ENCODE results near the gene EFR3B. TPM values are rescaled to one million over a fixed set of nuclear protein-coding genes. Genes with fewer than 3 reads are reported as not detected.

Gene EFR3B
- total and polyA plus RNA-seq, 2 of the 13 experiments (the other 11 are each of a cell fraction or from before 2014, with no cell fraction given), result 0.42 TPM

DNA sequence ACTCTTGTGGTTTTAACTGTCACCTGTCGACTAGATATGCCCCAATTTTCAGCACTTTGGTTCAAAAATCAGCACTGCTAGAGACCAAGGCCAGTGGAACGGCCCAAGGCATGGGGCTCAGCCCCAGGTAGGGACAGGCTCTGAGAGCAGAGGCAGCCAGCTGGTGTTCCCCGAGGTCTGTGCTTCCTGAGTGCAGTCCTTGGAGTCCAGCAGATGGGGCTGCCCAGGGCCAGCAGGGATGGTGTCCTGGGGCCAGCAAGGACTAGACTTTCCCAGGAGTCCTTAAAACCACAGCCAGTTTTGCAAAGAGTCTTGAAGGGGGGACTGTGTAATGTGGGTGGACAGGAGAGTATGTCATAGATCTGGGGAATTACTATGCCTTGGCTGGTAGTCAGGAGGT is 70.2 kb downstream of the EFR3B start (continued):
- TF ChIP-seq ZNF572 (CRISPR knock-in tag; IDR thresholded peaks at IDR 0.05), result no peak
- TF ChIP-seq RBM22 (optimal IDR thresholded peaks at IDR 0.05; ENCODE audit: low read length), result no peak
- TF ChIP-seq HOXA5 (CRISPR knock-in tag; IDR thresholded peaks at IDR 0.05), result no peak
- no peak for TF ChIP-seq BRD4 (CRISPR knock-in tag; IDR thresholded peaks at IDR 0.05)

DNA sequence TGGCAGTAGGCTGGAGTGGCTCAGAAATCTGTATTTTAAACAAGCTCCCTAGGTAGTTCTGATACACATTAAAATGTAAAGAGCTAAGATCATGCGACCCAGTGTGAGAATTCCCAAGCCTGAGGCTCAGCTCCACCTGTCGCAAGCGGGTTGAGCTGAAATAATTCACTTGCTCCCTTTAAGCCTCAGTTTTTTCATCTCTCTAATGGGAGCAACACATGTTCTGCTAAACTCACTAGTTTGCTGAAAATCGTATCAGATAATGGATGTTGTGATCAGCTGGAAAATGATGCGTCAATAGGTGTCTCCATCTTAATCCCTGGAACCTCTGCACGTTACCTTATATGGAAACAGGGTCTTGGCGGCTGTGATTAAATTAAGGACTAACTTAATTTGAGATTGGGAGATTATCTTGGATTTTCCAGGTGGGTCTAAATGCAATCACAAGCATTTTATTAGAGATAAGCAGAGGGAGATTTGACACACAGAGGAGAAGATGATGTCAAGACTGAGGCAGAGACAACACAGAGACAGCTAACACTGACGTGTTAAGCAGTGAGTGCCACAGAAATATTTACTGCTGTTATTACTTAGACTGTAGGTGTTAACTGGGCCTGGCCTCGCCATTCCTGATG is 73.5 kb downstream of the EFR3B start:
- Histone ChIP-seq H3K9me3 (ENCODE audit: low read length) (no peaks in the 10 kb centered on the region), H2AFZ (ENCODE audit: low read length) (no peak overlapping the region), H3K4me2 (ENCODE audit: low read depth, low read length) (no peak overlapping the region), H3K36me3 (replicated peaks in 1 of 2; ENCODE audit: control insufficient read depth in 1 of 2, insufficient read depth in 2 of 2, low read length in 2 of 2) (no peaks in the 10 kb centered on the region), H3K4me3 (replicated peaks in 1 of 3; ENCODE audit: insufficient read depth in 1 of 3, low read depth in 2 of 3, low read length in 3 of 3) (no peak overlapping the region), H3K27me3 (ENCODE audit: control insufficient read depth in 1 of 2, insufficient read depth in 2 of 2, low read length in 2 of 2) (peaks cover 0 to 9% of the 10 kb centered on the region in 2 experiments; a peak in 1 of 5 replicates), H3K9ac (ENCODE audit: insufficient read depth, low read depth, low read length) (no peak overlapping the region), H4K20me1 (ENCODE audit: insufficient read depth, low read length) (no peaks in the 10 kb centered on the region), H3K27ac (ENCODE audit: extremely low read length, insufficient read depth, low read length) (no peak overlapping the region), H3K4me1 (ENCODE audit: insufficient read depth, low read length) (peaks cover 9% of the 10 kb centered on the region; the same call in 1 of the 2 replicates), H3K79me2 (ENCODE audit: insufficient read depth, low read length) (no peaks in the 10 kb centered on the region)
- POLR2A ChIA-PET, result no interaction called here
- DNase-seq (ENCODE audit: low spot score) (no peak), ATAC-seq (no peak), FAIRE-seq (no peak)
- CTCF ChIA-PET (ENCODE audit: low intra/inter-chr PET ratio, low total read pairs), result no interaction called here
- intact Hi-C loops (cut with micrococcal nuclease; ENCODE audit: unreplicated experiment), result no loop called here
- BruUV-seq (replicated peaks), result no TSS peak
- WGBS (ENCODE audit: low lambda C conversion rate), result 51% methylated on average over 9 of the region's 9 CpGs
- in situ Hi-C loops (cut with HindIII; ENCODE audit: extremely low pct_ligation_motif_present, low pct_unique_long_range_greater_than_20kb), result no loop called here
- TF ChIP-seq ZFYVE20 (CRISPR knock-in tag; IDR thresholded peaks at IDR 0.05; ENCODE audit: borderline replicate concordance, low read depth) (no peak), ZNF512B (CRISPR knock-in tag; IDR thresholded peaks at IDR 0.05; ENCODE audit: borderline replicate concordance) (no peak), ZNF773 (CRISPR knock-in tag; IDR thresholded peaks at IDR 0.05; ENCODE audit: borderline replicate concordance) (no peak), HOXA5 (CRISPR knock-in tag; IDR thresholded peaks at IDR 0.05) (no peak), SMAD9 (CRISPR knock-in tag; IDR thresholded peaks at IDR 0.05) (no peak), ZNF724P (CRISPR knock-in tag; IDR thresholded peaks at IDR 0.05; ENCODE audit: borderline replicate concordance) (no peak), ZNF207 (IDR thresholded peaks at IDR 0.05; ENCODE audit: borderline replicate concordance) (no peak), KLF12 (CRISPR knock-in tag; IDR thresholded peaks at IDR 0.05; ENCODE audit: borderline replicate concordance) (no peak), EEA1 (CRISPR knock-in tag; IDR thresholded peaks at IDR 0.05; ENCODE audit: borderline replicate concordance) (no peak), CBX1 (IDR thresholded peaks at IDR 0.05; ENCODE audit: low read depth) (no peak), ZNF777 (CRISPR knock-in tag; IDR thresholded peaks at IDR 0.05) (no peak), SMAD1 (CRISPR knock-in tag; IDR thresholded peaks at IDR 0.05; ENCODE audit: borderline replicate concordance, low read depth) (no peak), AKAP8 (CRISPR knock-in tag; IDR thresholded peaks at IDR 0.05) (no peak), ZNF451 (CRISPR knock-in tag; IDR thresholded peaks at IDR 0.05) (no peak), PLSCR1 (CRISPR knock-in tag; IDR thresholded peaks at IDR 0.05; ENCODE audit: borderline replicate concordance) (no peak), KAT7 (CRISPR knock-in tag; IDR thresholded peaks at IDR 0.05; ENCODE audit: borderline replicate concordance) (no peak)
- TF ChIP-seq, protein P1, sequence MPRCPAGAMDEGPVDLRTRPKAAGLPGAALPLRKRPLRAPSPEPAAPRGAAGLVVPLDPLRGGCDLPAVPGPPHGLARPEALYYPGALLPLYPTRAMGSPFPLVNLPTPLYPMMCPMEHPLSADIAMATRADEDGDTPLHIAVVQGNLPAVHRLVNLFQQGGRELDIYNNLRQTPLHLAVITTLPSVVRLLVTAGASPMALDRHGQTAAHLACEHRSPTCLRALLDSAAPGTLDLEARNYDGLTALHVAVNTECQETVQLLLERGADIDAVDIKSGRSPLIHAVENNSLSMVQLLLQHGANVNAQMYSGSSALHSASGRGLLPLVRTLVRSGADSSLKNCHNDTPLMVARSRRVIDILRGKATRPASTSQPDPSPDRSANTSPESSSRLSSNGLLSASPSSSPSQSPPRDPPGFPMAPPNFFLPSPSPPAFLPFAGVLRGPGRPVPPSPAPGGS (CRISPR knock-in tag; IDR thresholded peaks at IDR 0.05), result no peak
